ENCODE data around the gene ZBTB44.

The ZBTB44 gene

DNA sequence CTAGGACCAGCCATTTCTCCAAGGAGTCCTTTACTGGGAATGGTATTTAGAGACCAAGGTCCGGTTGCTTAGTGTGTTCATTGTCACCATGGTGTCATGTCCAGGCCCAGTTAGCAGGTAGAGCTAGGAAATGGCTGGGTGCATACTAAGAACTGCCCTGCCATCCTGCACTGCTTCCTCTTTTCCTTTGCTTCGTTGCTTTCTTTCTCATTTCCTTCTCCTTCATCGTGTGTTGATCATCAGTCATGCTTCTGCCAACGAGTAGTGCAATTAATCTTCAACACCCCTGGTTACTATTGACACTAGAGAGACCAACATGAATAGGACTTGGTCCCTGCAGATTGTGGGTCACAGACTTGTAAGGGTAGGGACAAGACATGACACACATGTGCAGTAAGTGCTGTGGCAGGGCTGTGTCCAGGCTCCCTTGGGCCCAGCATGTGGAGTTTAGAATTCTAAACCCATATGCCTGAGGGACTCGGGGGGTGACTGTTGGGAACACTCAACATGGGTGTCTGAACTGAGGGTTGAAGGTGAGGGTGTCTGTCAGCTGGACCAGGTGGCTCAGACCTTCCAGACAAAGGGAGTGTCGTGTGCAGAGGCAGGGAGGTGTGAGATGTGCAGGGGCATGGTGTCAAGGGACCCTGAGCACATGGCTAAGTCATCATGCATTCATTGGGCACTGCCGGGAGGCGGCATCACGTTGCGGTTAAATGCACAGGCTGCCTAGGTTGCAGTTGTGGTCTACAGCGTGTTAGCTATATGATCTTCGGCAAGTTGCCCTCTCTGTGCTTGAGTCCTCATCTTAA, 112.5 kb downstream of the ZBTB44 start:
- TF ChIP-seq, protein P1, sequence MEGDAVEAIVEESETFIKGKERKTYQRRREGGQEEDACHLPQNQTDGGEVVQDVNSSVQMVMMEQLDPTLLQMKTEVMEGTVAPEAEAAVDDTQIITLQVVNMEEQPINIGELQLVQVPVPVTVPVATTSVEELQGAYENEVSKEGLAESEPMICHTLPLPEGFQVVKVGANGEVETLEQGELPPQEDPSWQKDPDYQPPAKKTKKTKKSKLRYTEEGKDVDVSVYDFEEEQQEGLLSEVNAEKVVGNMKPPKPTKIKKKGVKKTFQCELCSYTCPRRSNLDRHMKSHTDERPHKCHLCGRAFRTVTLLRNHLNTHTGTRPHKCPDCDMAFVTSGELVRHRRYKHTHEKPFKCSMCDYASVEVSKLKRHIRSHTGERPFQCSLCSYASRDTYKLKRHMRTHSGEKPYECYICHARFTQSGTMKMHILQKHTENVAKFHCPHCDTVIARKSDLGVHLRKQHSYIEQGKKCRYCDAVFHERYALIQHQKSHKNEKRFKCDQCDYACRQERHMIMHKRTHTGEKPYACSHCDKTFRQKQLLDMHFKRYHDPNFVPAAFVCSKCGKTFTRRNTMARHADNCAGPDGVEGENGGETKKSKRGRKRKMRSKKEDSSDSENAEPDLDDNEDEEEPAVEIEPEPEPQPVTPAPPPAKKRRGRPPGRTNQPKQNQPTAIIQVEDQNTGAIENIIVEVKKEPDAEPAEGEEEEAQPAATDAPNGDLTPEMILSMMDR (IDR thresholded peaks at IDR 0.05; ENCODE audit: low read depth, low read length) = no peak
- DNase-seq (ENCODE audit: low read depth, low spot score) = no peak
- in situ Hi-C loops (cut with HindIII; ENCODE audit: low sequenced_read_pairs) = no loop called here
- no peak overlapping the region for H3K4me3 ChIP-seq (ENCODE audit: low read depth, low read length)

DNA sequence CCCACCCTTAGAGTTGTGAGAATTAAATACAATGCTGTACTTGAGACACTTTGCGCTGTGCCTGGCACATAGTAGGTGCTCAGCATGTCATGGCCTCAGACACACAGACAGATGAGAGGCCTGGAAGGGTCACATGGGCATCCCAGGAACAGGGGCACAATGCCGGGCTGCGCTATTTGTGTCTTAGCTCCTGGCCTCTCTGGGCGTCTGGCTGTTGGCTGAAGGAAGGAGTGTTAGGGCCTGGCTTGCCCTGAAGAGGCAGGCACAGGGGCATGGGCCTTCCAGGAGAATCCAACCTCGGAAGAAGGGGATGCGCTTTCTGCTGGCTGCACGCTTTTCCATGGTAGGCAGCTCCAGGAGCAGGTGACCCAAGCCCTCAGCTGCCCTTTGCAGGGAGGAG, 113.7 kb downstream of the ZBTB44 start:
- in situ Hi-C loops (cut with HindIII; ENCODE audit: low sequenced_read_pairs) = no loop called here
- DNase-seq (ENCODE audit: low read depth, low spot score) = no peak
- H3K4me3 ChIP-seq (ENCODE audit: low read depth, low read length) = no peak overlapping the region
- TF ChIP-seq, protein P1 (IDR thresholded peaks at IDR 0.05; ENCODE audit: low read depth, low read length) = no peak

DNA sequence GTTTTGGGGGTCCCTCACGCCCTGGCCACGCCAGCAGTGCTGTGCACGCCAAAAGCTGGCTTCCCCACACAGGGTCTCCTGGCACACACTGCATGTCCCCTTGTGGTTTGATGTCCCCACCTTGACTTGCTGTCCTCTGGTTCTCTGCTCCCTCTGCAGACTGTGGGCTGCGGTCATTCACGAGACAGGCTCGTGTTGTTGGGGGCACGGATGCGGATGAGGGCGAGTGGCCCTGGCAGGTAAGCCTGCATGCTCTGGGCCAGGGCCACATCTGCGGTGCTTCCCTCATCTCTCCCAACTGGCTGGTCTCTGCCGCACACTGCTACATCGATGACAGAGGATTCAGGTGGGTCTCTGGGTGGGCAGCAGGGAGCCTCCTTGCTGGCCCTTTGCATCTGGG, 114.9 kb downstream of the ZBTB44 start:
- TF ChIP-seq, protein P1 (IDR thresholded peaks at IDR 0.05; ENCODE audit: low read depth, low read length) = no peak
- H3K4me3 ChIP-seq (ENCODE audit: low read depth, low read length) = no peak overlapping the region
- no peak for DNase-seq (ENCODE audit: low read depth, low spot score)
- in situ Hi-C loops (cut with HindIII; ENCODE audit: low sequenced_read_pairs) = no loop called here

DNA sequence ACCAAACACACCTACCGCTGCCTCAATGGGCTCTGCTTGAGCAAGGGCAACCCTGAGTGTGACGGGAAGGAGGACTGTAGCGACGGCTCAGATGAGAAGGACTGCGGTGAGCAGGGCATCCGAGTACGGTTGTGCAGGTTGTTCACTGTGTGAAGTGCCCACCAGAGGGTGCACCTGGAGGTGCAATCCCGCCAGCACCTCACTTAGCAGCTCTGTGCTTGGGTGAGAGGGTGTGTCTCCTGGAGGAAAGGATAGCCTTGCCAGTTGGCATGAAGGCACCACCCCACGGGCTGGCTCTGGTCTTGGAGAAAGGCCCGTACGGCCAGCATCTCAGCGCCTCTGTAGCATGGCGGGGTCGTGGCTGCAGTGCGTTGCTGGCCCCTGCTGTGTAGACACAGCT, 115.8 kb downstream of the ZBTB44 start:
- DNase-seq (ENCODE audit: low read depth, low spot score) = no peak
- no peak overlapping the region for H3K4me3 ChIP-seq (ENCODE audit: low read depth, low read length)
- TF ChIP-seq, protein P1 (IDR thresholded peaks at IDR 0.05; ENCODE audit: low read depth, low read length) = no peak
- in situ Hi-C loops (cut with HindIII; ENCODE audit: low sequenced_read_pairs) = no loop called here

GRCh38 chr11:130198292-130198691, 116.4 kb downstream of the ZBTB44 start:
- H3K4me3 ChIP-seq (ENCODE audit: low read depth, low read length) = no peak overlapping the region
- no peak for DNase-seq (ENCODE audit: low read depth, low spot score)
- TF ChIP-seq, protein P1 (IDR thresholded peaks at IDR 0.05; ENCODE audit: low read depth, low read length) = no peak
- in situ Hi-C loops (cut with HindIII; ENCODE audit: low sequenced_read_pairs) = no loop called here

GRCh38 chr11:130197386-130198035, 117.2 kb downstream of the ZBTB44 start:
- no peak overlapping the region for H3K4me3 ChIP-seq (ENCODE audit: low read depth, low read length)
- in situ Hi-C loops (cut with HindIII; ENCODE audit: low sequenced_read_pairs) = no loop called here
- TF ChIP-seq, protein P1 (IDR thresholded peaks at IDR 0.05; ENCODE audit: low read depth, low read length) = no peak
- DNase-seq (ENCODE audit: low read depth, low spot score) = no peak

Data from astrocyte of the spinal cord (primary cell).